Measurements from ENCODE around the gene BOC.

GRCh38 chr3:113255854-113256615 is 44.7 kb downstream of the BOC start:
- TF ChIP-seq CTCF (conservative IDR thresholded peaks at IDR 0.05; ENCODE audit: low read depth, low read length), result no peak
- TF ChIP-seq EZH2 (IDR thresholded peaks at IDR 0.05; ENCODE audit: borderline replicate concordance, low read depth, low read length, poor library complexity, severe bottlenecking), result no peak
